HL-60 (cell line): ENCODE data around the gene CHI3L2.

Experiments used
- CTCF ChIP-seq: IDR thresholded peaks from one replicate; pipeline ENCODE4 v1.5.1; 2011; ENCODE audit warnings: low read length, control low read depth, inconsistent platforms; ENCODE audit not compliant: insufficient read depth
- POLR2AphosphoS5 ChIP-seq: IDR thresholded peaks from 2 replicates; pipeline ENCODE4 v1.6.1; 2012; ENCODE audit warnings: low read depth
- REST ChIP-seq: IDR thresholded peaks from 2 replicates; pipeline ENCODE4 v1.6.1; 2012; ENCODE audit warnings: low read depth; ENCODE audit not compliant: insufficient replicate concordance

DNA sequence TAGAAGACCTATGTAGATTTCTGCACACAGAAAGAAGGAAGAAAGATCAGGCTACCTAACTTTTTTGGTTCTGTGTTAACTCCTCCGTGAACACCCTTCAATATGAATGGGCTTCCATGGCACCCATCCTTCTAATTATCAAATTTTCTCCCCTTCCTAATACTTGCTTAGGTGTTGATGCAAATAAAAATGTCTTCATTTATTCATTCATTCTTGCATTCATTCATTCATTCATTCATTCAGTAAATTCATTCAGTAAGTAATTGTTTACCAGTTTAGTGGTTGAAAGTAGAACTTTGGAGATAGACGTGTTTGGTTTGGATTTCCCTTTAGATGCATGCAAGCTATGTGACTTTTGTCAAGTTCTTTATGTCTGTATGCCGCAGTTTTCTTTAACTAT lies 4.6 kb downstream of the CHI3L2 start:
- no peak for TF ChIP-seq REST
- no peak for TF ChIP-seq CTCF
- no peak for TF ChIP-seq POLR2AphosphoS5
